ENCODE measurements around the gene COL2A1.

- TF ChIP-seq CTCF (IDR thresholded peaks at IDR 0.05) (no peak), POLR2AphosphoS5 (IDR thresholded peaks at IDR 0.05; ENCODE audit: low read depth, low read length) (no peak), TCF7L2 (IDR thresholded peaks at IDR 0.05; ENCODE audit: low read depth, low read length) (no peak), REST (IDR thresholded peaks at IDR 0.05; ENCODE audit: insufficient read depth in 1 of 2, low read depth in 2 of 2, low read length in 1 of 2) (no peak)
Measured at GRCh38 chr12:48045965-48046518, 41.8 kb upstream of the COL2A1 start.
